GM21576 (cell line): Measurements from ENCODE around the gene BTBD1.
"Not testable (repeated sequence)": the region's sequence is repeated elsewhere in the genome, so short reads cannot be mapped to it uniquely, and the experiment has no call there.

Experiments used
- ATAC-seq: cut with Tn5 transposase; IDR thresholded peaks from one replicate; pipeline ENCODE4 v1.9.1; 2021; ENCODE audit warnings: mild to moderate bottlenecking, moderate library complexity; ENCODE audit not compliant: unreplicated experiment

Gene BTBD1

DNA sequence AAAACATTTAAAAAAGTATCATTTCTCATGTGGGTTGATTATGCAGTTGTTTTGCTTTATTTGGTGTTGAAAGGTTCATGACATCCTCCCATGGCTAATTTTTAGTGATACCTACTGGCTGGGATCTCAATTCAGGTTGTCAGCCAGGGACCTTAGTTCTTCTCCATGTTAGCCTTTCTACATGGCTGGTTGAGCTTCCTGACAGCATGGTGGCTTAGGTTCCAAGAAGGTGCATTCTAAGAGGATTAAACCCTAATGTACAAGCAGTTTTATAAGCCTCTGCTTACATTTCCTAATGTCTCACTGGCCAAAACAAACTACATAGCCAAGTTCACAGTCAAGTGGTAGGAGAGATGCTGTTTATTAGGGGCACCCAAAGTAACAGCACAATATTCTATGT lies 31.0 kb upstream of the BTBD1 start:
- no peak for ATAC-seq

DNA sequence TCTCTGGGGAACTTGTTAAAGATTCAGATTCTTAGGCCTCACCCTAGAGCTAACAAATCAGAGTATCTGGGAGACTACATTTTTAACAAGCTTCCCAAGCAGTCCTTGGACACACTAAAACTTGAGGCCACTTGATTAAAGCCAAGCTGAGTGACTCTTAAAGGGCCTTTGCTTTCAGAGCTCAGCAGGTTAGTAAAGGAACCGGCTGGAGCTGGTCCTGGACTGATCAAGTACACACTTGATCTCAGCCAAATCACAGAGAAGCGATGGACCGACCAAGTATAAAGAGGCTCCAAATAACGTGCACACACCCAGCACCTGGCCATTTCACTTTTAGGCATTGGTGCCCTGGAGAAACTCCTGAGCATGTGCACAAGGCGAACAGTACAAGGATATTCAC lies 27.5 kb upstream of the BTBD1 start:
- no peak for ATAC-seq

GRCh38 chr15:83092309-83092976 lies 25.4 kb upstream of the BTBD1 start:
- peak; percentile 70 for ATAC-seq

GRCh38 chr15:83091965-83092308 lies 24.9 kb upstream of the BTBD1 start:
- not testable (repeated sequence) for ATAC-seq

GRCh38 chr15:83090465-83090864 lies 23.4 kb upstream of the BTBD1 start:
- no peak for ATAC-seq

DNA sequence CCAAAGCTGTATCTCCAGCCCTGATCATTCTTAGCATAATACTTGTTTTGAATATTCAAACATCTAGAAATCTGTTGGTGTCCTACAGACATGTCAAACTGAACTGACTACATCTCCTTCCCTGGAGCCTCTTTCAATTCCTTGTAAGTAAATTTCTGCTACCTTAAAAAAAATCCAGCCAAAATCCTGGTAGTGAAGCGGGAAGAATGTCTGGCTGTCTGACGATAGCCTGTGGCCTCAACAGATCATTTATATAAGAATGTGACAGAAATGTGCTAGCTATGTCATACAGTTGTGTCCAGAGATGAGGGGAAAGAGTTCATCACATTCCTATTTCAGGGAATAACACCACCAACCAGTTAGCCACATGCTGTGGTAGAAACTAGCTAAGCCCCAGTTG lies 21.8 kb upstream of the BTBD1 start:
- no peak for ATAC-seq

GRCh38 chr15:83087576-83087975 lies 20.5 kb upstream of the BTBD1 start:
- no peak for ATAC-seq

GRCh38 chr15:83085864-83086552 lies 19.0 kb upstream of the BTBD1 start:
- ATAC-seq = not testable (repeated sequence)

DNA sequence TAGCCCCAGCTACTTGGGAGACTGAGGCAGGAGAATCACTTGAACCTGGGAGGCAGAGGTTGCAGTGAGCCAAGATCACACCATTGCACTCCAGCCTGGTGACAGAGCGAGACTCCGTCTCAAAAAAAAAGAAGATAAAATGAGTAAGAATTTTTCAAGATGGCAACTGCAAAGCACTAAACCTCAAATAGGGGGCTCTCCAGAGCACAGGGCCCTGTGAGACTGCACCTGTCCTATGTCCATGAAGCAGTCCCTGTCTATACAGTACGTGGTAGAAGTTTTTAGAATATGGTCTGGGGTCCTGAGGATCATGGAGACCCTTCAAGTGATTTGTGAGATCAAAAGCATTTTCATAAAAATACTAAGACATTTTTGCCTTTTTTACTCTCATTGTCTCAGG lies 18.4 kb upstream of the BTBD1 start:
- not testable (repeated sequence) for ATAC-seq

GRCh38 chr15:83082730-83083386 lies 15.8 kb upstream of the BTBD1 start:
- no peak for ATAC-seq

DNA sequence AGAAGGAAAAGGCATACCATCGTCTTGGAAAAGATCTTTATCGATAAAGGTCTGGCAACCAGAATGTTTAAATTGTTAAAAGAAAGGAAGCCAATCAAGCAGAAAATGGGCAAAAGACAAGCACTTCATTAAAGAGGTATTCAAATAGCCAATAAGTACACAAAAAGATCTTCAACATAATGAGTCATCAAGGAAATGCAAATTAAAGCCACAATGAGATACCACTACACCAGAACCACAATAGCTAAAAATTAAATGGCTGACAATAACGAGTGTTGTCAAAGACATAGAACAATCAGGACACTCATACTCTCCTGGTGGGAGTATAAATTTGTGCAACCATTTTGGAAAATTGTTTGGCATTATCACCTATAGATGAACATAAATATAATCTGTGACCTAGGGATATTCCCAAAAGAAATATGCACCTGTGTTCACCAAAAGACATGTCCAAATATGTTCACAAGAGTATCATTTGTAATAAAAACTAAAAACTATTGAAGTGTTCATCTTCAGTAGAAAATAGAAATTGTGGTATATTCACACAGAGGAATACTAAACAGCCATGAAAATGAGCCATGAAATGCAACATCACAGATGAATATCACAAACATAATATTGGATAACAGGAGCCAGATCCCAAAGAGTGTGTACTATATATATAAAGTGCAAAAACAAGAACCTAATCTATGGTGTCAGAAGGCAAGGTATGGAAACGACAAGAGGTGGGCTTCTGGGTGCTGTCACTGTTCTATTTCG lies 14.4 kb upstream of the BTBD1 start:
- no peak for ATAC-seq

- ATAC-seq = no peak
Measured at GRCh38 chr15:83078712-83079111, 11.7 kb upstream of the BTBD1 start.

DNA sequence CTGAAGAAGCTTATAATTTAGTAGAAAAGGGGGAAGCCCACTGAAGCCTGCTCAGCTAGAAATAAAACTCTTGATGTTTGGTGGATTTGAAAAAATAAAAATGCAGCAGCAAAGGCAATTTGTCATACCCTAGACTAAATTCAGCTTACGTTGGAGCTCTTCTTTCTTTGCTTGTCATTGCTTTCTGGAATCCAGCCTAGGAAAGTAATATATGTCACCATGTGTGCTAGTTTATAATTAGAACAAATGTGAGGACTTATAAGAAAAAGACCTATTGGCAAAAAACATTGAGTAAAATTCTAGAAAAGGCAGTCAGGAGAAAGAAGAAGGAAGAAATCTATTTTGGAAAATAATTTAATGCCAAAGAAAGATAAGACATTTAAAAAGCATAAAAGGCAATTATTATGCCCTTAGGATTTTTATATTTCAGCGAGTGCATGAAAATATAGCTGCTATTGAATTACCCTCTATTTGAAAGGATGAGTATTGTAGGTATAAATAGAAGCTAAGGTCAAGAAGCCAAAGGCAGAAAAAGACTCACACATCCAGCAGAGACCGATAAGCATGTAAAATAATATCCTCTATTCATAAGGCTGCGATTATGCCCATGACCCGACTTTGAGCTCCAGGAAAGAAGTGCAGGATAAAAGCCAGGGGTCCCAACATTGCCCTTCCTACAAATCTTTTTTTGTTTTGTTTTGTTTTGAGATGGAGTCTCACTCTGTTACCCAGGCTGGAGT lies 10.6 kb upstream of the BTBD1 start:
- ATAC-seq = no peak

DNA sequence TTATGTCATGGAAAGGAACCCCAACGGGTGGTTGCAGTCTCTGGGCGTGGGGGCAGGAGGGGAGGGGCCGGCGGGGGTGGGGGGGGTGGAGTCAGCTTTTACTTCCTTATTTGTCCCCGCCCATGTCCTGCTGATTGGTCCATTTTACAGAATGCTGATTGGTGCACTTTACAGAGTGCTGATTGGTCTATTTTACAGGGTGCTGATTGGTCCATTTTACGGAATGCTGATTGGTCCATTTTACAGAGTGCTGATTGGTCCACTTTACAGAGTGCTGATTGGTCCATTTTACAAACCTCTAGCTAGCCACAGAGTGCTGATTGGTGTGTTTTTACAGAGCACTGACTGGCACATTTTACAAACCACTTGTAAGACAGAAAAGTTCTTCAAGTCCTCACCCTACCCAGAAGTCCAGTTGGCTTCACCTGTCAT lies 2.2 kb upstream of the BTBD1 start:
- ATAC-seq = not testable (repeated sequence)

DNA sequence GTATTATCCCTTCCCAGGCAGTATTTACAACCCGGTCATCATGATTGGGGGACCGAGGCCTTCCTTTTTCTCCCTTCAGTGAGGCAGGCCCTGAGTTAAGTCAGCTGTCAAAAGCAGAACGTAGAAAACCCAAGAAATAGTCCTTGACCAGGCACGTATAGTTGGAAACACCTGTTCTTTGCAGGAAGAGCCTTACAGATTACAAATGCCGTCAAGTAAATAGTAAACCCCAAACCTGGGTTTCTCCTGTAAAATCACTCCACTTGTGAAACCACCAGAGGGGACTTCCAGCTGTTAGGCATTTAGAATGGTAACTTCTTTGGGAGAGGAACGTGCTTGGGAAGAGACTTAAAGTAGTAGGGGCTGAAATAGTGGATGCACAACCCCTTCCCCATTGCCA lies 1.0 kb upstream of the BTBD1 start:
- no peak for ATAC-seq

DNA sequence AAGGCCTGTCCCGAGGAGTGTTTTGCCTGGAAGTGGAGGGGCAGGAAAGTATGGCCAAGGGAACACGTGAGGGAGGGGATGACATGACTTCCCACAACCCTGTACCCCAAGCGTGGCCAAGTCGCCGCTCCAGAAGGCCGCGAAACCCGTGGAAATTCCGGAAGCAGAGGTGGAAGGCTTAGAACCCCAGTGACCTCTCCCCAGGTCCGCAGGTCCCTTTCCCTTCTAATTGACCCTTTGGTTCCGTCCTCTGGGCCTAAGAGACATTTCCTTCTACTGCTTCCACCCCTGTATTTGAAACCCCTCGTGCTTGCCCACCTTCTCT lies 548 bp upstream of the BTBD1 start:
- no peak for ATAC-seq

DNA sequence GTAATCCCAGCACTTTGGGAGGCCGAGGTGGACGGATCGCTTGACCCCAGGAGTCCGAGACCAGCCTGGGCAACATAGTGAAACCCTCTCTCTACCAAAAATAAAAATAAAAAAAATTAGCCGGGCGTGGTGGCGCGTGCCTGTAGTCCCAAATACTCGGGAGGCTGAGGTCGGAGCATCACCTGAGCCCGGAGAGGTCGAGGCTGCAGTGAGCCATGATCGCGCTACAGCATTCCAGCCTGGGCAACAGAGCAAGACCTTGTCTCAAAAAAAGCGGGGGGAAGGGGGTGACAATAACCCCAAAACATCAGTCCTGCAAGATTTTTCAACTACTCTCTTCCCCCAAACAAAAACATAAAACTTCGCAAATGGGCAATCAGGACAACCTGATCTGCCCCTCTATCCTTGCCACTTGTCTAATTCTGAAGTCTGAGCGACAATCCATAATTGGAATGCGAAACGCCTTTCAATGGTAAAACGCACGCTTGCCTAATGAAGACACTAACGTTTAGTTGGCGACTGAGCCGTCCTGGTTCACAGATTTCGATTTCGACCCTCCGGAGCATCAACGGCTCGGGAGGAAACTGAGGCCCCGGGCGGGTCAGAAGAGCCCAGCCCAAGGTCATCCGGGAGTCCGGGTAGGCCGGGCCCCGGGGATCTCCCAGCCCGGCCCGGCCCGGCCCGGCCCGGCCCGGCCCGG lies 868 bp downstream of the BTBD1 start:
- no peak for ATAC-seq

DNA sequence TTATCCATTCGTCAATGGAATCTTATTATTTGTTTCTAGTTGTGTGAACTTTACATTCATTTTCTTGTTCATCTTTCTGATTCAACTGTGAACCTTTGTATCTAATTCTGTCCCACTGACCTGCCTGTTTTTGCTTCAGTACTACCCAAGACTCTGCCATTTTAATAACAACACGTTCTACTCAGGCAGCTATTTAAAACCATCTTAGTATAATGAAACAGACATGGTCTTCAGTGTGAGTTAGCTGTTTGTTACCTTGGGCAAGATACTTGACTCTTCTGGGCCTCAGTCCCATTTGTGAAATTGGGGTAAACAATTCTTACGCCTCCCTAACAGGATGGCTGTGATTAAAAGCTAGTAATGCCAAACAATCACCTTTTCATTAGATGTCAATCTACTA lies 1.6 kb downstream of the BTBD1 start:
- no peak for ATAC-seq

- ATAC-seq = no peak
Measured at GRCh38 chr15:83064859-83065258, 2.2 kb downstream of the BTBD1 start.

DNA sequence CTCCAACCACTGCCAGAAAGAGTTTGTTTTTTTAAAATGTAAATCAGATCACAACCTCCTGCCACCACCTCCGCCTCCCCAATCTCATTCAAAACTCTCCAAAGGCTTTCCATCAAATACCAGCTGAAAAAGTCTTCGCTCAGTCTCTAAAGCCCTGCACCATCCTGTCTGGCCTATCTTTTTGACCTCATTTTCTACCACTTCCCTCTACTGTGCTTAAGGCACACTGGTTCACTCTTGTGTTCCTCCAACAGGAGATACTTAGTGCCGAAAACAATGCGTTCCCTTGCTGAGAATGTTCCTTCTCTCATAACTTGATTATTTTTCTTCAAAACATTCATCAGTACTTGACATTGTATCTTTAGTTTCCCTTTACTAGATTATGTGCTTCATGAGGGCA lies 3.5 kb downstream of the BTBD1 start:
- no peak for ATAC-seq
